Hepatocyte (in vitro differentiated cells): ENCODE data around the gene PILRB. TPM values are rescaled to one million over a fixed set of nuclear protein-coding genes. Genes with fewer than 3 reads are reported as not detected.

Source experiments
- DNase-seq: peaks from one replicate; pipeline ENCODE4 v3.0.0-alpha.2; 2016; ENCODE audit warnings: low spot score
- H2AFZ ChIP-seq: fragments of 200-600 bp; sonication (generic); 2 replicates; pipeline ENCODE4 v1.6.0; 2016; ENCODE audit warnings: antibody characterized with exemption, mild to moderate bottlenecking
- H3K27ac ChIP-seq: fragments of 200-600 bp; sonication (generic); 2 replicates; pipeline ENCODE4 v1.5.1; 2016; ENCODE audit warnings: mild to moderate bottlenecking
- H3K27me3 ChIP-seq: fragments of 200-600 bp; sonication (generic); 2 replicates; pipeline ENCODE4 v1.6.1; 2016
- H3K36me3 ChIP-seq: fragments of 200-600 bp; sonication (generic); replicated peaks from 2 replicates; pipeline ENCODE4 v1.5.1; 2016; ENCODE audit warnings: low read depth; ENCODE audit not compliant: insufficient read depth
- H3K4me1 ChIP-seq: fragments of 200-600 bp; sonication (generic); 2 replicates; pipeline ENCODE4 v1.5.1; 2016; ENCODE audit warnings: mild to moderate bottlenecking, moderate library complexity; ENCODE audit not compliant: insufficient read depth
- H3K4me2 ChIP-seq: fragments of 200-600 bp; sonication (generic); 2 replicates; pipeline ENCODE4 v1.6.0; 2016
- H3K4me3 ChIP-seq: fragments of 200-600 bp; sonication (generic); 2 replicates; pipeline ENCODE4 v1.5.1; 2016; ENCODE audit warnings: mild to moderate bottlenecking
- H3K79me2 ChIP-seq: fragments of 200-600 bp; sonication (generic); 2 replicates; pipeline ENCODE4 v1.6.0; 2017; ENCODE audit warnings: mild to moderate bottlenecking
- H3K9me2 ChIP-seq: fragments of 200-600 bp; sonication (generic); replicated peaks from 2 replicates; pipeline ENCODE4 v1.6.0; 2017; ENCODE audit warnings: mild to moderate bottlenecking; ENCODE audit not compliant: insufficient read depth
- H3K9me3 ChIP-seq: fragments of 200-600 bp; sonication (generic); 2 replicates; pipeline ENCODE4 v1.5.1; 2016; ENCODE audit warnings: low read depth, mild to moderate bottlenecking
- H4K20me1 ChIP-seq: fragments of 200-600 bp; sonication (generic); 2 replicates; pipeline ENCODE4 v1.6.0; 2016; ENCODE audit warnings: mild to moderate bottlenecking; ENCODE audit not compliant: insufficient read depth, poor library complexity, severe bottlenecking
- CTCF ChIP-seq: fragments of 200-600 bp; sonication (generic); IDR thresholded peaks from 2 replicates; pipeline ENCODE4 v1.5.1; 2016; ENCODE audit warnings: antibody characterized with exemption, mild to moderate bottlenecking; ENCODE audit not compliant: poor library complexity
- EZH2 ChIP-seq: fragments of 200-600 bp; sonication (generic); IDR thresholded peaks from 2 replicates; pipeline ENCODE4 v1.6.1; 2016; ENCODE audit warnings: antibody characterized with exemption, mild to moderate bottlenecking, borderline replicate concordance
- EZH2phosphoT487 ChIP-seq: fragments of 200-600 bp; sonication (generic); IDR thresholded peaks from one replicate; pipeline ENCODE4 v1.6.1; 2018; ENCODE audit warnings: antibody characterized with exemption, mild to moderate bottlenecking, low read depth, moderate library complexity; ENCODE audit not compliant: unreplicated experiment, severe bottlenecking
- WGBS: methylation state at CpG from one replicate; pipeline ENCODE4 v1.1.6; 2016; ENCODE audit warnings: low lambda C conversion rate; ENCODE audit errors: missing lambda C conversion rate; 5-methylcytosine and 5-hydroxymethylcytosine counted together
- polyA plus RNA-seq: library from polyadenylated mRNA; unstranded; fragments of >200 nt; fragmentation: Nextera tagmentation; extraction: Ambion mirVana; gene quantifications from 2 replicates; pipeline ENCODE4 v1.2.1, GENCODE V29; 2016
- total RNA-seq: library from RNA; depleted of rRNA; stranded (reverse); fragments of >200 nt; gene quantifications from 2 replicates; pipeline ENCODE4 v1.2.3, GENCODE V29; 2014

PILRB gene
- total and polyA plus RNA-seq, 2 experiments from 2014 or later = 33.2 to 37.4 TPM

- 96% methylated on average over 3 of the region's 3 CpGs for WGBS
- H3K9me2 ChIP-seq = no peaks in the 10 kb centered on the region
Measured at GRCh38 chr7:100400041-100400440, 42.1 kb downstream of the PILRB start.

GRCh38 chr7:100400656-100401055 lies 42.7 kb downstream of the PILRB start:
- 69% methylated on average over 11 of the region's 11 CpGs for WGBS

More at GRCh38 chr7:100400041-100400440, 42.1 kb downstream of the PILRB start:
- H3K4me2 ChIP-seq = no peak overlapping the region
- no peaks in the 10 kb centered on the region for H3K4me1 ChIP-seq
- no peak overlapping the region for H3K27ac ChIP-seq
- TF ChIP-seq CTCF (no peak), EZH2 (no peak), EZH2phosphoT487 (no peak)
- H3K79me2 ChIP-seq = no peaks in the 10 kb centered on the region
- H3K4me3 ChIP-seq = no peak overlapping the region
- H2AFZ ChIP-seq = no peak overlapping the region
- no peaks in the 10 kb centered on the region for H3K36me3 ChIP-seq
- H4K20me1 ChIP-seq = no peaks in the 10 kb centered on the region
- DNase-seq = no peak
- H3K27me3 ChIP-seq = no peaks in the 10 kb centered on the region
- H3K9me3 ChIP-seq = no peaks in the 10 kb centered on the region

GRCh38 chr7:100401811-100402210 lies 43.9 kb downstream of the PILRB start:
- Histone ChIP-seq H3K4me1 (no peaks in the 10 kb centered on the region), H3K9me2 (no peaks in the 10 kb centered on the region), H3K36me3 (no peaks in the 10 kb centered on the region), H3K27ac (no peak overlapping the region), H3K9me3 (no peaks in the 10 kb centered on the region), H3K4me3 (no peak overlapping the region), H3K27me3 (no peaks in the 10 kb centered on the region), H3K4me2 (no peak overlapping the region), H2AFZ (no peak overlapping the region), H3K79me2 (no peaks in the 10 kb centered on the region), H4K20me1 (no peaks in the 10 kb centered on the region)
- 82% methylated on average over 5 of the region's 5 CpGs for WGBS
- no peak for DNase-seq
- no peak for TF ChIP-seq EZH2
- no peak for TF ChIP-seq CTCF
- no peak for TF ChIP-seq EZH2phosphoT487

More at GRCh38 chr7:100400656-100401055, 42.7 kb downstream of the PILRB start:
- no peaks in the 10 kb centered on the region for H3K36me3 ChIP-seq
- TF ChIP-seq EZH2 (no peak), CTCF (peak; percentile 15), EZH2phosphoT487 (no peak)
- no peaks in the 10 kb centered on the region for H3K27me3 ChIP-seq
- H3K4me3 ChIP-seq = no peak overlapping the region
- DNase-seq = no peak
- no peaks in the 10 kb centered on the region for H3K9me2 ChIP-seq
- H3K9me3 ChIP-seq = no peaks in the 10 kb centered on the region
- no peak overlapping the region for H2AFZ ChIP-seq
- H3K4me2 ChIP-seq = no peak overlapping the region
- H4K20me1 ChIP-seq = no peaks in the 10 kb centered on the region
- no peaks in the 10 kb centered on the region for H3K79me2 ChIP-seq
- no peak overlapping the region for H3K27ac ChIP-seq
- H3K4me1 ChIP-seq = no peaks in the 10 kb centered on the region

- H3K79me2 ChIP-seq = no peaks in the 10 kb centered on the region
- no peaks in the 10 kb centered on the region for H4K20me1 ChIP-seq
- H3K4me3 ChIP-seq = no peak overlapping the region
- no peaks in the 10 kb centered on the region for H3K36me3 ChIP-seq
- no peak overlapping the region for H3K27ac ChIP-seq
- 95% methylated on average over 2 of the region's 2 CpGs for WGBS
- H3K4me2 ChIP-seq = no peak overlapping the region
- no peaks in the 10 kb centered on the region for H3K27me3 ChIP-seq
- no peak for TF ChIP-seq CTCF
- no peak for TF ChIP-seq EZH2phosphoT487
- no peak for TF ChIP-seq EZH2
- H3K4me1 ChIP-seq = no peaks in the 10 kb centered on the region
- no peak overlapping the region for H2AFZ ChIP-seq
- H3K9me2 ChIP-seq = no peaks in the 10 kb centered on the region
- DNase-seq = no peak
- no peaks in the 10 kb centered on the region for H3K9me3 ChIP-seq
Measured at GRCh38 chr7:100402241-100402640, 44.3 kb downstream of the PILRB start.
